Vagina (tissue), 2 donors: Measurements from ENCODE around the gene GJC2.

Experiments
- POLR2A ChIP-seq, 2 donors: fragments of 450-650 bp; IDR thresholded peaks; one replicate each; pipeline ENCODE4 v1.6.1; 2017; ENCODE audit warnings: antibody characterized with exemption in 2 of 2, mild to moderate bottlenecking in 2 of 2, moderate library complexity in 2 of 2
- TF ChIP-seq, protein P1 (sequence below), 3 experiments: fragments of 450-650 bp in 2 of 3; fragments of 200-600 bp in 1 of 3; sonication (generic) in 1 of 3; IDR thresholded peaks; one replicate each; pipeline ENCODE4 v1.5.1; 2017 to 2019; ENCODE audit warnings: antibody characterized with exemption in 3 of 3, mild to moderate bottlenecking in 2 of 3, moderate library complexity in 2 of 3

DNA sequence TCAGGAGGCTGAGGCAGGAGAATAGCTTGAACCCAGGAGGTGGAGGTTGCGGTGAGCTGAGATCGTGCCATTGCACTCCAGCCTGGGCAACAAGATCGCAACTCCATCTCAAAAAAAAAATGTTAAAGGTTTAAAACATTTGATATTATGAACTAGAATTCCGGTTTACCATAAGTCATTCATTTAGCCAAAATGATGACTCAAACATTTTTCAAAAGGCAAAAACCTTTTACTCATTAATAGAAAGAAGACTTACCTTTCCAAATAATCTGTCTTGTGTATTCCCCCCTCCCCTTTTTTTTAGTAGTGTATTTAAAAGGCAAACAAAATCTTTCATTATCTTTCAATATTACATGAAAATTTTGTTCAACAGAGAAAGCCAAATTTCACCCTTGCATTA is 32.4 kb upstream of the GJC2 start:
- TF ChIP-seq, protein P1, sequence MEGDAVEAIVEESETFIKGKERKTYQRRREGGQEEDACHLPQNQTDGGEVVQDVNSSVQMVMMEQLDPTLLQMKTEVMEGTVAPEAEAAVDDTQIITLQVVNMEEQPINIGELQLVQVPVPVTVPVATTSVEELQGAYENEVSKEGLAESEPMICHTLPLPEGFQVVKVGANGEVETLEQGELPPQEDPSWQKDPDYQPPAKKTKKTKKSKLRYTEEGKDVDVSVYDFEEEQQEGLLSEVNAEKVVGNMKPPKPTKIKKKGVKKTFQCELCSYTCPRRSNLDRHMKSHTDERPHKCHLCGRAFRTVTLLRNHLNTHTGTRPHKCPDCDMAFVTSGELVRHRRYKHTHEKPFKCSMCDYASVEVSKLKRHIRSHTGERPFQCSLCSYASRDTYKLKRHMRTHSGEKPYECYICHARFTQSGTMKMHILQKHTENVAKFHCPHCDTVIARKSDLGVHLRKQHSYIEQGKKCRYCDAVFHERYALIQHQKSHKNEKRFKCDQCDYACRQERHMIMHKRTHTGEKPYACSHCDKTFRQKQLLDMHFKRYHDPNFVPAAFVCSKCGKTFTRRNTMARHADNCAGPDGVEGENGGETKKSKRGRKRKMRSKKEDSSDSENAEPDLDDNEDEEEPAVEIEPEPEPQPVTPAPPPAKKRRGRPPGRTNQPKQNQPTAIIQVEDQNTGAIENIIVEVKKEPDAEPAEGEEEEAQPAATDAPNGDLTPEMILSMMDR (IDR thresholded peaks at IDR 0.05), result no peak
- TF ChIP-seq POLR2A (IDR thresholded peaks at IDR 0.05), result no peak
